CD4-positive, alpha-beta T cell treated with Interleukin-6 for 4 hours (primary cell): ENCODE results near the gene TBL1X.
A peak's percentile ranks its signal among the peaks of the same experiment; 100 is the strongest.
"Not testable (repeated sequence)": the region's sequence is repeated elsewhere in the genome, so short reads cannot be mapped to it uniquely, and the experiment has no call there.

Source experiments
- DNase-seq: peaks from one replicate; pipeline ENCODE4 v3.0.0-alpha.2; 2020; ENCODE audit warnings: mixed read lengths

Gene TBL1X

DNA sequence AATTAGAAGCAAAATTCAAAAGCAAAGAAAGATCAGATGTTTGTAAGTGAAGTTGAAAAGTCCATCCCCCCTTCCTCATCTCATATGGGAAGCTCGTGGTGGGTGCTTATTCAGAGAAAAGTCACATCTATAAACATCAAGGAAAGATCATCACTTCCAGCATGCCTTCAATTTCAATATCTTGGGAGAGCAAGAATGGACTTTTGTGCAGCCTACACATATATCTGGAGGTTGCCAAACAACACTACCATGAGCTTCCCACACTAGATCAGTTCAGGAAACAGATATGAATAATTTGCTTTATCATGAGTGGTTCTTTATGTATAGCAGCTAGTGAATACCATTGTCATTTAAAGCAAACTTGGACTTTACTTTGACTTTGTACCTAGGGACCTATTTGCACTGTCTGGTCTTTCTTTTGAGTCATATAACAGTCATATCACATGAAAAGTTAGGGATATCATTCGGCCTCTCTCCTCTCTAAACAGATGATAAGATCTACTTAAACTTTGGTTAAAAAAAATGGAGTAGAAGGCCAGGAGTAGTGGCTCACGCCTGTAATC, 5.6 kb upstream of the TBL1X start:
- DNase-seq = no peak

GRCh38 chrX:9461087-9461486, 3.8 kb upstream of the TBL1X start:
- no peak for DNase-seq

- DNase-seq = no peak
Observed at GRCh38 chrX:9462456-9462855, 2.4 kb upstream of the TBL1X start.

- peak; percentile 38 for DNase-seq
Observed at GRCh38 chrX:9465380-9466123, 694 bp downstream of the TBL1X start.

DNA sequence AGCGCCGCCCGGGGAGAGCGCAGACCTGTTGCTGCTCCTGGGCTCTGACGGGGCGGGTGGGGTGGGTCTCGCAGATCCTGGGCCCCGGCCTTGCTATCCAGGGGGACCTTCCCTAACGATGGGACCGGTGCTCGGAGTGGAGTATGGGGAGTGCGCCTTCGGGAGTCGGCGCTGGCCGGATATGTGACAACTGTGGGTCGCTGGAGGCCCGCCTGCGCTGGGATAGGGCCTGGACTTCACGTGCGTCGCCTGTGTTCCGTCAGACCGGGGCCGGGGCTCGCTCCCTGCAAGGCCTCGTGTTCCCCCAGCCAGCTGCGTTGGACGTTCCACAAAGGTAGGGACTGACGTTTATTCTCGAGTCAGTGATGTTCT, 1.3 kb downstream of the TBL1X start:
- peak; percentile 26 for DNase-seq

- DNase-seq = peak; percentile 23
Observed at GRCh38 chrX:9466736-9467135, 1.9 kb downstream of the TBL1X start.

DNA sequence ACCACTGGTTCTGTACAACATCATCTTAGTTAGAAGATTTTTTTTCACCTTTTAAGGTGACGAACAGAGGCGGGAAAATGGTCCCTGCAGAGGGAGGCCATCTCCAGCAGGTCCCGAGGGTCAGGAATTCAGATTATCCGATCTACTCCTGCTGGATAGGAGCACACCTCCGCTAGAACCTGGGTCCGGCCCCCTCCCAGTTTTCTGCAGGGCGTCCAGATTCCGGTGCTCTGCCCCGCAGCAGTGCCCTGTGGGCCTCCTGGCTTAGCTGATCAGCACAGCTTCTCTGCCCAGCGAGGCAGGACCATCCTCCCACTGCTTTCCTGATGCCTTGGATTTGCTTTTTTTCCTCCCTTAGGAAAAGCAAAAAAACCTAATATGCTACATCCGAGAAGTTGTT, 2.3 kb downstream of the TBL1X start:
- no peak for DNase-seq

- no peak for DNase-seq
Observed at GRCh38 chrX:9467751-9468150, 2.9 kb downstream of the TBL1X start.

DNA sequence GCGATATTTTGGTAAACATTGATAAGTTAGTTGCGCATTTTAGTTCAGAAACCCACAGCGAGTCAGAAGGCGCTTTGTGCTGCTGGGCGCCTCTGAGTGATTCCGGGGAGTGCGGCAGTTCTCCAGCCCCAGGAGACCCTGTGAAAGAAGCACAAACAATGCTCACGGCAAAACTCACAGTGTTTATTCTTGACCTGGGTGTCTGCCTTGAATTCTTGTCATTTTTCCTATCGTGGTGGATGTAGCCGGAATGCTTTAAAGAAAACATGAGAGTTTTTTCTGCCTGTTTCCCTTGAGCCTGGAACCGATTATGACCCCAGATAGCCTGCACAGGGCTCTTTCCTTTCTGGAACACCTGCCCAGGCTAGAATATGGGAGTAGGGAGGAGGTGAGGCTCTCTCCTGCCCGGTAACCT, 6.7 kb downstream of the TBL1X start:
- DNase-seq = no peak

- no peak for DNase-seq
Observed at GRCh38 chrX:9473708-9474107, 8.8 kb downstream of the TBL1X start.

- DNase-seq = not testable (repeated sequence)
Observed at GRCh38 chrX:9475417-9475816, 10.6 kb downstream of the TBL1X start.

- no peak for DNase-seq
Observed at GRCh38 chrX:9475984-9476383, 11.1 kb downstream of the TBL1X start.

- DNase-seq = no peak
Observed at GRCh38 chrX:9476810-9477575, 12.1 kb downstream of the TBL1X start.

DNA sequence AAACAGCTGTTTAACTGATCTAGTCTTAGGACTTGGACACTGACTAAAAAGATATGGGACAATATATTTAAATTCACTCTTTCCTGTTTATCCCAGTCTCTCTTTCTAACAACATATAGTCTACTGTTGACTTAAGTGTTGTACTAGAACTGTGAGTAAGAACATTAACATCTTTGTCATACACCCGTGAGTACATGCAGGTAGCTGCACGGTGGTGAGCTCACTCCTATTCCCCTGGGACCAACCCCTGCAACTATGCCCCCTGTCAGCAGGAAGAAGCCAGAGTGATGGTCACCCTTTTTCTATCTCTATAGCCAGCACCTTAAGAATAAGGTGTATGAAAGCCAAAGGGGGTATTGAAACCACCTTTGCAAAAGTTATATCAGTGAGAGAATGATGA, 17.6 kb downstream of the TBL1X start:
- DNase-seq = no peak

GRCh38 chrX:9482837-9483236, 18.0 kb downstream of the TBL1X start:
- DNase-seq = no peak

GRCh38 chrX:9483376-9483775, 18.5 kb downstream of the TBL1X start:
- no peak for DNase-seq

- DNase-seq = no peak
Observed at GRCh38 chrX:9486786-9487387, 22.0 kb downstream of the TBL1X start.

DNA sequence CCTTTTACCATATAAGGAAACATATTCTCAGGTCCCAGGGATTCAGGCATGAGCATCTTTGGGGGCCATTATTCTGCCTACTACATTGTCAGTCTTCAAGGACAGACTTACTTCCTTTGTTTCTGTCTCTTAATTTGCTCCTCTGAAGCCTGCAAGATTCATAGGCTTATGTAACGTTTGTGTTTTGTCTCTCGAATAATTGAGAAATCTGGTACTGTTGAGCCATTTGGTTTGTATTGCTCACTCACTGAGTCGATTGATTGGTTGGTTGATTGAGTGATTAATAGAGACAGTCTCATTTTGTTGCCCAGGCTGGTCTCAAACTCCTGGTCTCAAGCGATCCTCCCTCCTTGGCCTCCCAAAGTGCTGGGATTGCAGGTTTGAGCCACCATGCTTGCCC, 23.7 kb downstream of the TBL1X start:
- DNase-seq = no peak

GRCh38 chrX:9489234-9489633, 24.4 kb downstream of the TBL1X start:
- no peak for DNase-seq

DNA sequence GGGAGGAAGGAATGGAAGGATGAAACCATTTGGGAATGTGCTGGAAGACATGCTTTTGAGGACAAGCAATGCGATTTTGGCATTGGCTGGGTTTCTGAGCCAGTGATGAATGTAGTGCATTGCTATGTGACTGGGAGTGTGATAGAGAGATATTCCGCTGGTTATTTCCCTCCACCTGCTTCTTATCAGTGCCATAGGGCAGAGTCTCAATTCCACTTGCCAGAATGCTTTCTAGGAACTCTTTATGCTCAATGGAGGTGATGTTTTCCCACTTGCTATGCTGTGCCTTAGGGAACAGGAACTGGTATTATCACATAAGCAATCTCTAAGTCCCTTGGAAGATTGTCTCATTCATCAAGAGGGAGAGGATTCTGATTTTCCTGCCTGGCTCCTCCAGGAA, 28.0 kb downstream of the TBL1X start:
- DNase-seq = no peak

GRCh38 chrX:9493936-9494335, 29.1 kb downstream of the TBL1X start:
- no peak for DNase-seq

- no peak for DNase-seq
Observed at GRCh38 chrX:9494771-9495170, 29.9 kb downstream of the TBL1X start.

GRCh38 chrX:9495496-9495895, 30.6 kb downstream of the TBL1X start:
- DNase-seq = no peak

- no peak for DNase-seq
Observed at GRCh38 chrX:9498236-9498635, 33.4 kb downstream of the TBL1X start.
